Neural progenitor cell (in vitro differentiated cells): ENCODE data around the gene FYN.

ENCODE experiments used
- CTCF ChIP-seq: fragments of 200-600 bp; sonication (generic); IDR thresholded peaks from 2 replicates; pipeline ENCODE4 v1.5.1; 2017; ENCODE audit warnings: antibody characterized with exemption, mild to moderate bottlenecking
- EZH2 ChIP-seq: fragments of 200-600 bp; sonication (generic); IDR thresholded peaks from 2 replicates; pipeline ENCODE4 v1.6.1; 2017; ENCODE audit warnings: antibody characterized with exemption, mild to moderate bottlenecking, moderate library complexity
- EZH2phosphoT487 ChIP-seq: fragments of 200-600 bp; sonication (generic); IDR thresholded peaks from 2 replicates; pipeline ENCODE4 v1.6.1; 2017; ENCODE audit warnings: antibody characterized with exemption

- TF ChIP-seq CTCF (no peak), EZH2 (no peak), EZH2phosphoT487 (peak; percentile 62)
These were observed 30.4 kb downstream of the FYN start for GRCh38 chr6:111842891-111843290.
